IMR-90 (cell line): ENCODE results near the gene IGHMBP2. TPM values are rescaled to one million over a fixed set of nuclear protein-coding genes. Genes with fewer than 3 reads are reported as not detected.

ENCODE experiments used
- ATAC-seq: fragments of 200-7000 bp; cut with Tn5 transposase; 2 replicates; pipeline ENCODE4 v1.9.1; 2020; ENCODE audit warnings: low read depth, mild to moderate bottlenecking, moderate library complexity
- BruUV-seq: library from RNA; stranded (reverse); fragments of 400-500 nt; replicated peaks from 2 replicates; lab custom pipeline; 2021; lab: Mats Ljungman, UMichigan
- CTCF ChIA-PET: fragments of 300-600 bp; formaldehyde crosslinking; extraction: SDS; loops from one replicate; lab custom pipeline; 2021; ENCODE audit warnings: antibody characterized with exemption; lab: Yijun Ruan, JAX
- POLR2A ChIA-PET: fragments of 300-600 bp; sonication (Branson Sonifier 250); formaldehyde crosslinking; loops from one replicate; lab custom pipeline; 2022; ENCODE audit warnings: antibody characterized with exemption; ENCODE audit not compliant: unreplicated experiment; lab: Charles Lee
- DNase-seq: peaks from one replicate; pipeline ENCODE4 v3.0.0; 2013
- H2AFZ ChIP-seq: replicated peaks from 2 replicates; pipeline ENCODE3; 2013; ENCODE audit warnings: low read length, mild to moderate bottlenecking; ENCODE audit not compliant: poor library complexity
- H2AK5ac ChIP-seq: 2 replicates; pipeline ENCODE4 v1.6.1; 2013; ENCODE audit warnings: low read depth, low read length, inconsistent platforms
- H2AK9ac ChIP-seq: replicated peaks from 2 replicates; pipeline ENCODE3; 2013; ENCODE audit warnings: mild to moderate bottlenecking, low read depth, low read length, moderate library complexity; ENCODE audit not compliant: poor library complexity
- H2BK120ac ChIP-seq: 2 replicates; pipeline ENCODE4 v1.6.1; 2013; ENCODE audit warnings: low read depth, low read length, inconsistent platforms
- H2BK15ac ChIP-seq: 3 replicates; pipeline ENCODE4 v1.6.1; 2013; ENCODE audit warnings: low read depth, low read length, inconsistent platforms
- H2BK20ac ChIP-seq: 2 replicates; pipeline ENCODE4 v1.6.1; 2013; ENCODE audit warnings: low read depth, mild to moderate bottlenecking, inconsistent platforms, low read length, moderate library complexity
- H2BK5ac ChIP-seq: 2 replicates; pipeline ENCODE4 v1.6.1; 2013; ENCODE audit warnings: mild to moderate bottlenecking, low read depth, low read length, inconsistent platforms; ENCODE audit not compliant: poor library complexity, severe bottlenecking
- H3K14ac ChIP-seq: replicated peaks from 2 replicates; pipeline ENCODE4 v1.6.1; 2013; ENCODE audit warnings: low read depth, low read length, inconsistent platforms
- H3K18ac ChIP-seq: 2 replicates; pipeline ENCODE4 v1.6.1; 2013; ENCODE audit warnings: low read depth, low read length, control low read depth
- H3K23ac ChIP-seq: 2 replicates; pipeline ENCODE4 v1.6.1; 2013; ENCODE audit warnings: low read depth, low read length, inconsistent platforms
- H3K27ac ChIP-seq: 2 replicates; pipeline ENCODE4 v1.5.1; 2013; ENCODE audit warnings: mild to moderate bottlenecking, control low read depth, low read length; ENCODE audit not compliant: insufficient read depth
- H3K27me3 ChIP-seq: 2 replicates; pipeline ENCODE4 v1.6.1; 2013; ENCODE audit warnings: low read length; ENCODE audit not compliant: control insufficient read depth, insufficient read depth
- H3K36me3 ChIP-seq: 2 replicates; pipeline ENCODE4 v1.6.1; 2013; ENCODE audit warnings: low read length, mixed read lengths; ENCODE audit not compliant: control insufficient read depth, insufficient read depth
- H3K4ac ChIP-seq: 2 replicates; pipeline ENCODE4 v1.6.1; 2013; ENCODE audit warnings: low read depth, low read length, inconsistent platforms
- H3K4me1 ChIP-seq: 2 replicates; pipeline ENCODE4 v1.6.1; 2013; ENCODE audit warnings: low read length, mixed read lengths; ENCODE audit not compliant: control insufficient read depth, insufficient read depth
- H3K4me2 ChIP-seq: 2 replicates; pipeline ENCODE4 v1.6.1; 2013; ENCODE audit warnings: low read depth, mild to moderate bottlenecking, control low read depth, low read length, moderate library complexity
- H3K4me3 ChIP-seq: 2 replicates; pipeline ENCODE4 v1.5.1; 2013; ENCODE audit warnings: low read depth, mild to moderate bottlenecking, control low read depth, low read length, moderate library complexity; ENCODE audit not compliant: insufficient read depth
- H3K56ac ChIP-seq: 2 replicates; pipeline ENCODE4 v1.6.1; 2013; ENCODE audit warnings: low read length, inconsistent platforms; ENCODE audit not compliant: insufficient read depth; ENCODE audit errors: extremely low read depth
- H3K79me1 ChIP-seq, 2 experiments: 2 replicates each; pipeline ENCODE4 v1.6.1; 2013; ENCODE audit warnings: low read length in 2 of 2, inconsistent platforms in 1 of 2, low read depth in 1 of 2
- H3K9ac ChIP-seq: 2 replicates; pipeline ENCODE4 v1.6.1; 2013; ENCODE audit warnings: low read depth, low read length, control low read depth
- H3K9me1 ChIP-seq: 2 replicates; pipeline ENCODE4 v1.6.1; 2013; ENCODE audit warnings: low read length, inconsistent platforms; ENCODE audit not compliant: insufficient read depth
- H3K9me3 ChIP-seq: 2 replicates; pipeline ENCODE4 v1.6.1; 2013; ENCODE audit warnings: low read length; ENCODE audit not compliant: control insufficient read depth, insufficient read depth
- H4K20me1 ChIP-seq: 2 replicates; pipeline ENCODE4 v1.6.1; 2013; ENCODE audit warnings: low read length, inconsistent platforms; ENCODE audit not compliant: insufficient read depth
- H4K5ac ChIP-seq: 2 replicates; pipeline ENCODE4 v1.6.1; 2013; ENCODE audit warnings: mild to moderate bottlenecking, low read depth, low read length, control low read depth
- H4K8ac ChIP-seq, 2 experiments: 2 replicates each; pipeline ENCODE4 v1.6.1; 2013; ENCODE audit warnings: low read depth in 2 of 2, low read length in 2 of 2, control low read depth in 1 of 2, inconsistent platforms in 1 of 2
- H4K91ac ChIP-seq: 2 replicates; pipeline ENCODE4 v1.6.1; 2013; ENCODE audit warnings: low read depth, low read length, inconsistent platforms; ENCODE audit not compliant: insufficient read depth
- BHLHE40 ChIP-seq: fragments of 150-350 bp; IDR thresholded peaks from 2 replicates; pipeline ENCODE4 v1.6.1; 2016; ENCODE audit warnings: mild to moderate bottlenecking, low read depth, low read length
- CEBPB ChIP-seq: IDR thresholded peaks from 2 replicates; pipeline ENCODE4 v1.6.1; 2012; ENCODE audit warnings: low read depth, low read length, improper control_type of control experiment
- CHD1 ChIP-seq: IDR thresholded peaks from 2 replicates; pipeline ENCODE4 v1.6.1; 2012; ENCODE audit warnings: low read depth, low read length, improper control_type of control experiment
- CTCF ChIP-seq: conservative IDR thresholded peaks from 2 replicates; pipeline ENCODE4 v1.5.1; 2012; ENCODE audit warnings: mild to moderate bottlenecking, low read depth, low read length, improper control_type of control experiment
- ELK1 ChIP-seq: fragments of 150-350 bp; IDR thresholded peaks from 2 replicates; pipeline ENCODE4 v1.6.1; 2016; ENCODE audit warnings: low read depth, mild to moderate bottlenecking, low read length, moderate library complexity, borderline replicate concordance
- FOS ChIP-seq: fragments of 150-350 bp; IDR thresholded peaks from 2 replicates; pipeline ENCODE4 v1.6.1; 2016; ENCODE audit warnings: low read depth, low read length
- MAFK ChIP-seq: IDR thresholded peaks from 2 replicates; pipeline ENCODE4 v1.6.1; 2012; ENCODE audit warnings: low read depth, low read length, improper control_type of control experiment
- MAZ ChIP-seq: IDR thresholded peaks from 2 replicates; pipeline ENCODE4 v1.6.1; 2012; ENCODE audit warnings: low read depth, mild to moderate bottlenecking, low read length, improper control_type of control experiment, moderate library complexity, borderline replicate concordance
- MXI1 ChIP-seq: IDR thresholded peaks from 2 replicates; pipeline ENCODE4 v1.6.1; 2012; ENCODE audit warnings: low read depth, mild to moderate bottlenecking, low read length, moderate library complexity, borderline replicate concordance
- NFE2L2 ChIP-seq: fragments of 150-350 bp; IDR thresholded peaks from 2 replicates; pipeline ENCODE4 v1.6.1; 2016; ENCODE audit warnings: low read depth, mild to moderate bottlenecking, low read length
- POLR2A ChIP-seq: IDR thresholded peaks from 2 replicates; pipeline ENCODE4 v1.6.1; 2012; ENCODE audit warnings: mild to moderate bottlenecking, low read depth, low read length
- RAD21 ChIP-seq: IDR thresholded peaks from 2 replicates; pipeline ENCODE4 v1.6.1; 2012; ENCODE audit warnings: low read length, improper control_type of control experiment
- RCOR1 ChIP-seq: IDR thresholded peaks from 2 replicates; pipeline ENCODE4 v1.6.1; 2012; ENCODE audit warnings: mild to moderate bottlenecking, low read length, improper control_type of control experiment; ENCODE audit not compliant: insufficient replicate concordance
- RFX5 ChIP-seq: IDR thresholded peaks from 2 replicates; pipeline ENCODE4 v1.8.0; 2012; ENCODE audit warnings: low read depth, mild to moderate bottlenecking, low read length, moderate library complexity
- SMC3 ChIP-seq: fragments of 150-350 bp; IDR thresholded peaks from 2 replicates; pipeline ENCODE4 v1.6.1; 2016; ENCODE audit warnings: low read depth, mild to moderate bottlenecking, antibody characterized with exemption, low read length, moderate library complexity
- USF2 ChIP-seq: fragments of 150-350 bp; IDR thresholded peaks from 2 replicates; pipeline ENCODE4 v1.6.1; 2017; ENCODE audit warnings: mild to moderate bottlenecking, antibody characterized with exemption, low read length, low read depth
- WGBS, 2 experiments: methylation state at CpG; one replicate each; pipeline versions ENCODE4 v1.1.5 to v1.1.7; 2013; ENCODE audit warnings: missing lambda C conversion rate in 2 of 2; ENCODE audit not compliant: insufficient read length in 1 of 2; ENCODE audit errors: extremely low coverage in 2 of 2; 5-methylcytosine and 5-hydroxymethylcytosine counted together
- dilution Hi-C: fragments of 300-500 bp; cut with HindIII; formaldehyde crosslinking; loops from one replicate; pipeline ENCODE4 v1.14.3; 2018; ENCODE audit warnings: low sequenced_read_pairs; ENCODE audit not compliant: unreplicated experiment
- in situ Hi-C: fragments of 300-500 bp; cut with MboI; formaldehyde crosslinking; loops from 3 replicates; pipeline ENCODE4 v1.14.3; 2019; ENCODE audit warnings: low sequenced_read_pairs, inconsistent platforms, mixed read lengths
- intact Hi-C: fragments of 100-400 bp; cut with micrococcal nuclease; formaldehyde crosslinking; loops from 2 replicates; pipeline ENCODE4 v1.10.0; 2022
- polyA plus RNA-seq, 3 experiments: library from polyadenylated mRNA; depleted of rRNA; stranded (reverse); fragments of >200 nt; gene quantifications; 2 replicates each; pipeline ENCODE4 v1.2.3, GENCODE V29; 2012; ENCODE audit warnings: low replicate concordance in 1 of 3
- total RNA-seq: library from RNA; depleted of rRNA; stranded (reverse); fragments of >200 nt; gene quantifications from 2 replicates; pipeline ENCODE4 v1.2.3, GENCODE V29; 2012

IGHMBP2 gene
- total and polyA plus RNA-seq, 2 of the 4 experiments (the other 2 are of a cell fraction) = 4.5 to 11.1 TPM

GRCh38 chr11:68916439-68916838 is 12.7 kb downstream of the IGHMBP2 start:
- Histone ChIP-seq H2AK9ac (no peak overlapping the region), H3K4me1 (0 out of 2 replicates have a peak, but pooled peaks cover 3% of the 10 kb centered on the region), H4K5ac (no peak overlapping the region), H3K23ac (no peak overlapping the region), H3K27me3 (no peaks in the 10 kb centered on the region), H3K4me2 (no peak overlapping the region), H2BK20ac (no peak overlapping the region), H3K9ac (no peak overlapping the region), H3K36me3 (peaks cover 52% of the 10 kb centered on the region), H3K4me3 (no peak overlapping the region), H3K56ac (no peak overlapping the region), H3K18ac (no peak overlapping the region), H3K27ac (no peak overlapping the region), H4K8ac (no peak overlapping the region), H2BK120ac (no peak overlapping the region), H2AK5ac (no peak overlapping the region), H4K20me1 (no peaks in the 10 kb centered on the region), H4K91ac (no peak overlapping the region), H3K9me1 (no peaks in the 10 kb centered on the region), H2BK5ac (no peak overlapping the region), H3K14ac (no peak overlapping the region), H2AFZ (no peak overlapping the region), H2BK15ac (no peak overlapping the region), H3K79me1 (peaks cover 2 to 3% of the 10 kb centered on the region in 2 experiments; a peak in 2 of 4 replicates), H3K9me3 (no peaks in the 10 kb centered on the region), H3K4ac (no peak overlapping the region)
- DNase-seq (no peak), ATAC-seq (no peak)
- ChIA-PET POLR2A (no interaction called here), CTCF (no interaction called here)
- BruUV-seq = no TSS peak
- intact Hi-C loops = no loop called here
- dilution Hi-C loops = no loop called here
- in situ Hi-C loops = no loop called here
- WGBS, 2 experiments = 98% methylated on average over 6 of the region's 13 CpGs; no CpG with 5 or more reads in 1 of the 2 experiments
- TF ChIP-seq MXI1 (no peak), MAZ (no peak), CEBPB (no peak), BHLHE40 (no peak), CHD1 (no peak), CTCF (no peak), RAD21 (no peak), FOS (no peak), USF2 (no peak), POLR2A (no peak), NFE2L2 (no peak), RFX5 (no peak), MAFK (no peak), SMC3 (no peak), RCOR1 (no peak), ELK1 (no peak)
